SK-N-SH treated with all-trans-retinoic acid at 6 μM for 48 hours (cell line): ENCODE results near the gene CLEC4E.

Source experiments
- ATAC-seq: fragments of 200-7000 bp; cut with Tn5 transposase; 3 replicates; pipeline ENCODE4 v1.9.1; 2020; ENCODE audit warnings: mild to moderate bottlenecking, moderate library complexity
- ARNTL ChIP-seq: fragments of 450-650 bp; formaldehyde crosslinking; IDR thresholded peaks from 2 replicates; pipeline ENCODE4 v1.5.0; 2020; ENCODE audit warnings: low read depth, mild to moderate bottlenecking, moderate library complexity, borderline replicate concordance
- BACH2 ChIP-seq: fragments of 250-450 bp; sonication (Bioruptor Pico); IDR thresholded peaks from 2 replicates; pipeline ENCODE4 v1.9.0; 2021; ENCODE audit warnings: mild to moderate bottlenecking, borderline replicate concordance
- CSDC2 ChIP-seq: fragments of 250-450 bp; sonication (Bioruptor Pico); IDR thresholded peaks from 2 replicates; pipeline ENCODE4 v1.5.0; 2020; ENCODE audit warnings: mild to moderate bottlenecking, moderate library complexity
- ESRRG ChIP-seq: fragments of 250-450 bp; sonication (Bioruptor Pico); IDR thresholded peaks from 2 replicates; pipeline ENCODE4 v1.6.1; 2021; ENCODE audit warnings: mild to moderate bottlenecking
- GLIS3 ChIP-seq: fragments of 250-450 bp; sonication (Bioruptor Pico); IDR thresholded peaks from 2 replicates; pipeline ENCODE4 v1.5.0; 2020; ENCODE audit warnings: mild to moderate bottlenecking, moderate library complexity
- ISL1 ChIP-seq: fragments of 250-450 bp; sonication (Bioruptor Pico); IDR thresholded peaks from 2 replicates; pipeline ENCODE4 v2.1.2; 2022; ENCODE audit warnings: mild to moderate bottlenecking, moderate library complexity
- OSR1 ChIP-seq: fragments of 250-450 bp; sonication (Bioruptor Pico); IDR thresholded peaks from 2 replicates; pipeline ENCODE4 v1.8.0; 2022; ENCODE audit warnings: moderate library complexity, mild to moderate bottlenecking, inconsistent platforms
- PPARA ChIP-seq: fragments of 250-450 bp; sonication (Bioruptor Pico); IDR thresholded peaks from 2 replicates; pipeline ENCODE4 v1.5.0; 2020; ENCODE audit warnings: mild to moderate bottlenecking, borderline replicate concordance
- RARB ChIP-seq: fragments of 250-450 bp; sonication (Bioruptor Pico); IDR thresholded peaks from 2 replicates; pipeline ENCODE4 v1.8.0; 2021; ENCODE audit warnings: mild to moderate bottlenecking, moderate library complexity
- SNAI2 ChIP-seq: fragments of 250-450 bp; sonication (Bioruptor Pico); IDR thresholded peaks from 2 replicates; pipeline ENCODE4 v1.5.0; 2020; ENCODE audit warnings: mild to moderate bottlenecking, moderate library complexity
- TCF4 ChIP-seq: fragments of 250-450 bp; sonication (Bioruptor Pico); IDR thresholded peaks from 2 replicates; pipeline ENCODE4 v1.8.0; 2021; ENCODE audit warnings: mild to moderate bottlenecking, moderate library complexity, borderline replicate concordance
- TOX ChIP-seq: fragments of 250-450 bp; sonication (Bioruptor Pico); IDR thresholded peaks from 2 replicates; pipeline ENCODE4 v1.8.0; 2021; ENCODE audit warnings: mild to moderate bottlenecking, moderate library complexity, borderline replicate concordance
- ZC3H10 ChIP-seq: fragments of 250-450 bp; sonication (Bioruptor Pico); IDR thresholded peaks from 2 replicates; pipeline ENCODE4 v1.5.1; 2021; ENCODE audit warnings: mild to moderate bottlenecking, moderate library complexity
- ZFP3 ChIP-seq: fragments of 250-450 bp; sonication (Bioruptor Pico); IDR thresholded peaks from 2 replicates; pipeline ENCODE4 v1.5.0; 2020; ENCODE audit warnings: mild to moderate bottlenecking, moderate library complexity
- ZFP30 ChIP-seq: fragments of 450-650 bp; formaldehyde crosslinking; IDR thresholded peaks from 2 replicates; pipeline ENCODE4 v1.5.0; 2022; ENCODE audit warnings: mild to moderate bottlenecking, moderate library complexity
- ZNF565 ChIP-seq: fragments of 450-650 bp; formaldehyde crosslinking; conservative IDR thresholded peaks from 2 replicates; pipeline ENCODE4 v1.5.0; 2020; ENCODE audit warnings: low read depth, mild to moderate bottlenecking, moderate library complexity
- ZNF70 ChIP-seq: fragments of 450-650 bp; formaldehyde crosslinking; IDR thresholded peaks from 2 replicates; pipeline ENCODE4 v1.5.0; 2020; ENCODE audit warnings: mild to moderate bottlenecking, moderate library complexity
- ZNF8 ChIP-seq: fragments of 450-650 bp; formaldehyde crosslinking; IDR thresholded peaks from 2 replicates; pipeline ENCODE4 v1.5.0; 2020; ENCODE audit warnings: mild to moderate bottlenecking, moderate library complexity
- TF ChIP-seq, protein P1 (sequence below): fragments of 250-450 bp; sonication (Bioruptor Pico); IDR thresholded peaks from 2 replicates; pipeline ENCODE4 v1.8.0; 2021; ENCODE audit warnings: low read depth, mild to moderate bottlenecking, moderate library complexity, borderline replicate concordance
- TF ChIP-seq, protein P2 (sequence below): fragments of 250-450 bp; sonication (Bioruptor Pico); IDR thresholded peaks from 2 replicates; pipeline ENCODE4 v1.8.0; 2020; ENCODE audit warnings: mild to moderate bottlenecking, moderate library complexity, borderline replicate concordance
- TF ChIP-seq, protein P3 (sequence below): fragments of 250-450 bp; sonication (Bioruptor Pico); IDR thresholded peaks from 2 replicates; pipeline ENCODE4 v1.5.1; 2020; ENCODE audit warnings: low read depth, mild to moderate bottlenecking, moderate library complexity
- TF ChIP-seq, protein P4 (sequence below): fragments of 250-450 bp; sonication (Bioruptor Pico); IDR thresholded peaks from 2 replicates; pipeline ENCODE4 v1.5.1; 2021; ENCODE audit warnings: mild to moderate bottlenecking, moderate library complexity

Gene CLEC4E

DNA sequence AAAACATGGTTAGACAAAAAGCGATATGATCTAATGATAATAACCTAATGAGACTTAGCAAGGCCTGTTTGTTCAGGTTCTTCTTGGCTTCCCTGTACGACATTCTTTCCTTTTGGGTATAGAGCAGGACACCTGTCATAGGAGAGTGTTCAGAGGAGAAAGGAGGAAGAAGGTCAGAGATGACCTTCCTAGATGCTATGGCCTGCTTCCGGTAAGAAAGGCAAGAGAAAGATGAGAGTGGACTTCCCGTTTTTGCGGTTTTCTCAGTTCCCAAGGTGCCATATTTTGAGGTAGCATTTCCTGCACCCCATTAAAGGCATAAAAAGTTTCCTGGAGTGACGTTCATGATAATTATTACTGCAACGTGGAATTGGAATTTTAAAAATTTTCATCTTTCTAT is 8.7 kb downstream of the CLEC4E start:
- no peak for TF ChIP-seq RARB (CRISPR knock-in tag)
- no peak for TF ChIP-seq TOX (CRISPR knock-in tag)
- no peak for TF ChIP-seq ZC3H10 (CRISPR knock-in tag)
- TF ChIP-seq, protein P1, sequence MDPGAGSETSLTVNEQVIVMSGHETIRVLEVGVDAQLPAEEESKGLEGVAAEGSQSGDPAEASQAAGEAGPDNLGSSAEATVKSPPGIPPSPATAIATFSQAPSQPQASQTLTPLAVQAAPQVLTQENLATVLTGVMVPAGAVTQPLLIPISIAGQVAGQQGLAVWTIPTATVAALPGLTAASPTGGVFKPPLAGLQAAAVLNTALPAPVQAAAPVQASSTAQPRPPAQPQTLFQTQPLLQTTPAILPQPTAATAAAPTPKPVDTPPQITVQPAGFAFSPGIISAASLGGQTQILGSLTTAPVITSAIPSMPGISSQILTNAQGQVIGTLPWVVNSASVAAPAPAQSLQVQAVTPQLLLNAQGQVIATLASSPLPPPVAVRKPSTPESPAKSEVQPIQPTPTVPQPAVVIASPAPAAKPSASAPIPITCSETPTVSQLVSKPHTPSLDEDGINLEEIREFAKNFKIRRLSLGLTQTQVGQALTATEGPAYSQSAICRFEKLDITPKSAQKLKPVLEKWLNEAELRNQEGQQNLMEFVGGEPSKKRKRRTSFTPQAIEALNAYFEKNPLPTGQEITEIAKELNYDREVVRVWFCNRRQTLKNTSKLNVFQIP (CRISPR knock-in tag) = no peak
- TF ChIP-seq ZNF565 (CRISPR knock-in tag) = no peak
- ATAC-seq = no peak

DNA sequence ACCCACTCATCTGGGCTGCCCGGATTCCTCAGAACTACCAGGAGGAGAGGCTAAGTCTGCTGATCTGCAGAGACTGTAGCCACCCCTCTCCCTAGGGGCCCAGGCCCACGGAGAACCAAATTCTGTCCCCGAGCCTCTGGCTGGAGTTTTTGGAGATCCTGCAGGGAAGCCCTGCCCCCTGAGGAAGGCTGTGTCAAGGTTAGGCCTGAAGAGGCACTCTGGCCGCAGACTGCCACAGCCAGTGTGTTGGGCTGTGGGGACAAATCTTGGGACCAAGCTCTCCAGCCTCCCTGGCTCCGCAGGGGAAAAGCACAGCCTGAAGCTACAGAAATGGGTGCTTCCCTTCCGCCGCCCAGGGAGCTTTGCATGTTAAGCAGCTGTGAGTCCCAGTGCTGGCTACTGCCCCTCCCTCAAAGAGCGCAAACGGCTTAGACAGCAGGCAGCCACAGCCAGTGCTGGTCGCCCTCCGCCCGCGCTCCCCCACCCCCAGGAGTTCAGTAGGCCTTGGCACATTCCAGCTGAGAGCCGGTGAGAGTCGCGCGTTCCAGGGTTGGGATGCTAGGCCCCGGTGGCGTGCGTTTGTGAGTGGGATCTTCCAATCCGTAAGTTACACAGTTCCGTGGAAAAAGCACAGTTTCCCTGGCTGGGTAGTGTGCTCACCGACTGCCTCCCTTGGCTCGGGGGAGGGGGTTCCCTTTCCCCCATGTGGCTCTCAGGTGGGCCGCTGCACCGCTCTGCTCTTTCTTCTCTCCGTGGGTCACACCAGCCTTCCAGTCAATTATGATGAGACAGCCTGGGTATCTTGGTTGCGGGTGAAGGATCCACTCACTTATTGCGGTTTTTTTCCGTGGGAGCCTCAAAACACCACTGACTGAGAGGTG is 13.2 kb downstream of the CLEC4E start:
- no peak for ATAC-seq
- TF ChIP-seq, protein P2, sequence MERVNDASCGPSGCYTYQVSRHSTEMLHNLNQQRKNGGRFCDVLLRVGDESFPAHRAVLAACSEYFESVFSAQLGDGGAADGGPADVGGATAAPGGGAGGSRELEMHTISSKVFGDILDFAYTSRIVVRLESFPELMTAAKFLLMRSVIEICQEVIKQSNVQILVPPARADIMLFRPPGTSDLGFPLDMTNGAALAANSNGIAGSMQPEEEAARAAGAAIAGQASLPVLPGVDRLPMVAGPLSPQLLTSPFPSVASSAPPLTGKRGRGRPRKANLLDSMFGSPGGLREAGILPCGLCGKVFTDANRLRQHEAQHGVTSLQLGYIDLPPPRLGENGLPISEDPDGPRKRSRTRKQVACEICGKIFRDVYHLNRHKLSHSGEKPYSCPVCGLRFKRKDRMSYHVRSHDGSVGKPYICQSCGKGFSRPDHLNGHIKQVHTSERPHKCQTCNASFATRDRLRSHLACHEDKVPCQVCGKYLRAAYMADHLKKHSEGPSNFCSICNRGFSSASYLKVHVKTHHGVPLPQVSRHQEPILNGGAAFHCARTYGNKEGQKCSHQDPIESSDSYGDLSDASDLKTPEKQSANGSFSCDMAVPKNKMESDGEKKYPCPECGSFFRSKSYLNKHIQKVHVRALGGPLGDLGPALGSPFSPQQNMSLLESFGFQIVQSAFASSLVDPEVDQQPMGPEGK (CRISPR knock-in tag) = no peak
- TF ChIP-seq ZC3H10 (CRISPR knock-in tag) (no peak), SNAI2 (no peak), TCF4 (no peak), ZNF8 (CRISPR knock-in tag) (no peak), CSDC2 (CRISPR knock-in tag) (no peak), ISL1 (no peak), ZNF70 (CRISPR knock-in tag) (no peak), PPARA (CRISPR knock-in tag) (no peak), ESRRG (CRISPR knock-in tag) (no peak), RARB (CRISPR knock-in tag) (no peak), ARNTL (CRISPR knock-in tag) (no peak), ZNF565 (CRISPR knock-in tag) (no peak), GLIS3 (CRISPR knock-in tag) (no peak), ZFP30 (no peak), BACH2 (CRISPR knock-in tag) (no peak)
- TF ChIP-seq, protein P1 (CRISPR knock-in tag) = no peak

DNA sequence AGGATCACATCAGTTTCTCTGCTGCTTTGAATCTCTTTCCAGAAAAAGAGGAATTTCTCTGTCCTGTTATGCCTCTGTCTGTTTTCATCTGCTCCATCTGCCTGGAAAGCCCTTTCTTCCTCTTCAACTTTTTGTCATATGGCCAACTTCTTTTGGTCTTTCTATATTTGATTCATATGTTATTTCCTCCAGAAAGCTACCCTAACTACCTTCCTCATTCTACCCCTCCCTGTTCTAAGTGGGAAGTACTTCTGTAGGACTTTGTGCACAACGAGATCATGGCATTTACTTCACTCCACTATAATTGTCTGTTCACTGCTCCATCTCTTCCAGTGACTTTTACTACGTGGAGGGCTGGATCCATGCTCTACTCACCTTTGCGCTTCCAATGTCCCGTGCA is 21.5 kb downstream of the CLEC4E start:
- no peak for ATAC-seq
- TF ChIP-seq ZFP3 (CRISPR knock-in tag) (no peak), BACH2 (CRISPR knock-in tag) (no peak), ARNTL (CRISPR knock-in tag) (no peak), RARB (CRISPR knock-in tag) (no peak), OSR1 (CRISPR knock-in tag) (no peak), SNAI2 (no peak), ISL1 (no peak), GLIS3 (CRISPR knock-in tag) (no peak), ZNF565 (CRISPR knock-in tag) (no peak), ZC3H10 (CRISPR knock-in tag) (no peak), CSDC2 (CRISPR knock-in tag) (no peak), ESRRG (CRISPR knock-in tag) (no peak), TCF4 (no peak), ZFP30 (no peak), ZNF8 (CRISPR knock-in tag) (no peak)
- TF ChIP-seq, protein P3, sequence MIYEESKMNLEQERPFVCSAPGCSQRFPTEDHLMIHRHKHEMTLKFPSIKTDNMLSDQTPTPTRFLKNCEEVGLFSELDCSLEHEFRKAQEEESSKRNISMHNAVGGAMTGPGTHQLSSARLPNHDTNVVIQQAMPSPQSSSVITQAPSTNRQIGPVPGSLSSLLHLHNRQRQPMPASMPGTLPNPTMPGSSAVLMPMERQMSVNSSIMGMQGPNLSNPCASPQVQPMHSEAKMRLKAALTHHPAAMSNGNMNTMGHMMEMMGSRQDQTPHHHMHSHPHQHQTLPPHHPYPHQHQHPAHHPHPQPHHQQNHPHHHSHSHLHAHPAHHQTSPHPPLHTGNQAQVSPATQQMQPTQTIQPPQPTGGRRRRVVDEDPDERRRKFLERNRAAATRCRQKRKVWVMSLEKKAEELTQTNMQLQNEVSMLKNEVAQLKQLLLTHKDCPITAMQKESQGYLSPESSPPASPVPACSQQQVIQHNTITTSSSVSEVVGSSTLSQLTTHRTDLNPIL (CRISPR knock-in tag) = no peak
- TF ChIP-seq, protein P1 (CRISPR knock-in tag) = no peak
- TF ChIP-seq, protein P4, sequence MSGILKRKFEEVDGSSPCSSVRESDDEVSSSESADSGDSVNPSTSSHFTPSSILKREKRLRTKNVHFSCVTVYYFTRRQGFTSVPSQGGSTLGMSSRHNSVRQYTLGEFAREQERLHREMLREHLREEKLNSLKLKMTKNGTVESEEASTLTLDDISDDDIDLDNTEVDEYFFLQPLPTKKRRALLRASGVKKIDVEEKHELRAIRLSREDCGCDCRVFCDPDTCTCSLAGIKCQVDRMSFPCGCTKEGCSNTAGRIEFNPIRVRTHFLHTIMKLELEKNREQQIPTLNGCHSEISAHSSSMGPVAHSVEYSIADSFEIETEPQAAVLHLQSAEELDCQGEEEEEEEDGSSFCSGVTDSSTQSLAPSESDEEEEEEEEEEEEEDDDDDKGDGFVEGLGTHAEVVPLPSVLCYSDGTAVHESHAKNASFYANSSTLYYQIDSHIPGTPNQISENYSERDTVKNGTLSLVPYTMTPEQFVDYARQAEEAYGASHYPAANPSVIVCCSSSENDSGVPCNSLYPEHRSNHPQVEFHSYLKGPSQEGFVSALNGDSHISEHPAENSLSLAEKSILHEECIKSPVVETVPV (CRISPR knock-in tag) = no peak
